Measurements from ENCODE around the gene DDX11. TPM values are rescaled to one million over a fixed set of nuclear protein-coding genes. Genes with fewer than 3 reads are reported as not detected.
"Not testable (repeated sequence)": the region's sequence is repeated elsewhere in the genome, so short reads cannot be mapped to it uniquely, and the experiment has no call there.

The DDX11 gene
- total and polyA plus RNA-seq, 2 donors (not counting 1 experiment from before 2014, with no cell fraction given), result 4.4 to 13.2 TPM

- TF ChIP-seq CTCF (conservative IDR thresholded peaks at IDR 0.05 in 1 of 2, IDR thresholded peaks at IDR 0.05 in 1 of 2; ENCODE audit: low read depth in 1 of 2, low read length in 2 of 2), result no peak
- TF ChIP-seq EZH2 (IDR thresholded peaks at IDR 0.05; ENCODE audit: low read length, missing control alignments), result no peak
These were observed 15.4 kb downstream of the DDX11 start for GRCh38 chr12:31089072-31089471.

GRCh38 chr12:31091629-31092028 is 18.0 kb downstream of the DDX11 start:
- not testable (repeated sequence) for DNase-seq (ENCODE audit: low read depth in 2 of 2); H3K4me2 ChIP-seq (ENCODE audit: extremely low read depth, insufficient read depth, low read length); H3K4me3 ChIP-seq (replicated peaks in 1 of 4; ENCODE audit: control extremely low read depth in 1 of 4, insufficient read depth in 1 of 4, low read depth in 3 of 4, low read length in 4 of 4); H3K4me1 ChIP-seq (ENCODE audit: control insufficient read depth, extremely low read depth, insufficient read depth, low read length); H3K9me3 ChIP-seq (ENCODE audit: control insufficient read depth, insufficient read depth, low read depth, low read length); H2AFZ ChIP-seq (ENCODE audit: low read length); H4K20me1 ChIP-seq (ENCODE audit: control insufficient read depth, extremely low read depth, insufficient read depth, low read length); H3K36me3 ChIP-seq (ENCODE audit: control insufficient read depth, insufficient read depth, low read length); H3K27me3 ChIP-seq (ENCODE audit: control insufficient read depth, insufficient read depth, low read length); H3K9ac ChIP-seq (ENCODE audit: insufficient read depth, low read length); H3K79me2 ChIP-seq (ENCODE audit: control insufficient read depth, insufficient read depth, low read length); H3K27ac ChIP-seq (ENCODE audit: insufficient read depth, low read length)

More at GRCh38 chr12:31089072-31089471, 15.4 kb downstream of the DDX11 start:
- H2AFZ ChIP-seq (ENCODE audit: low read length), result no peak overlapping the region
- H4K20me1 ChIP-seq (ENCODE audit: control insufficient read depth, extremely low read depth, insufficient read depth, low read length), result no peaks in the 10 kb centered on the region
- H3K9me3 ChIP-seq (ENCODE audit: control insufficient read depth, insufficient read depth, low read depth, low read length), result no peaks in the 10 kb centered on the region
- H3K27ac ChIP-seq (ENCODE audit: insufficient read depth, low read length), result no peak overlapping the region
- no peaks in the 10 kb centered on the region for H3K27me3 ChIP-seq (ENCODE audit: control insufficient read depth, insufficient read depth, low read length)
- no peaks in the 10 kb centered on the region for H3K4me1 ChIP-seq (ENCODE audit: control insufficient read depth, extremely low read depth, insufficient read depth, low read length)
- no peak for DNase-seq (ENCODE audit: low read depth in 2 of 2)
- H3K4me2 ChIP-seq (ENCODE audit: extremely low read depth, insufficient read depth, low read length), result no peak overlapping the region
- no peak overlapping the region for H3K9ac ChIP-seq (ENCODE audit: insufficient read depth, low read length)
- no peaks in the 10 kb centered on the region for H3K79me2 ChIP-seq (ENCODE audit: control insufficient read depth, insufficient read depth, low read length)
- no peaks in the 10 kb centered on the region for H3K36me3 ChIP-seq (ENCODE audit: control insufficient read depth, insufficient read depth, low read length)
- H3K4me3 ChIP-seq (replicated peaks in 1 of 4; ENCODE audit: control extremely low read depth in 1 of 4, insufficient read depth in 1 of 4, low read depth in 3 of 4, low read length in 4 of 4), result no peak overlapping the region

- H3K27ac ChIP-seq (ENCODE audit: insufficient read depth, low read length); H3K4me2 ChIP-seq (ENCODE audit: extremely low read depth, insufficient read depth, low read length); H3K4me3 ChIP-seq (replicated peaks in 1 of 4; ENCODE audit: control extremely low read depth in 1 of 4, insufficient read depth in 1 of 4, low read depth in 3 of 4, low read length in 4 of 4); H3K9ac ChIP-seq (ENCODE audit: insufficient read depth, low read length); H4K20me1 ChIP-seq (ENCODE audit: control insufficient read depth, extremely low read depth, insufficient read depth, low read length); H3K4me1 ChIP-seq (ENCODE audit: control insufficient read depth, extremely low read depth, insufficient read depth, low read length); H2AFZ ChIP-seq (ENCODE audit: low read length); H3K27me3 ChIP-seq (ENCODE audit: control insufficient read depth, insufficient read depth, low read length); H3K79me2 ChIP-seq (ENCODE audit: control insufficient read depth, insufficient read depth, low read length); H3K9me3 ChIP-seq (ENCODE audit: control insufficient read depth, insufficient read depth, low read depth, low read length); H3K36me3 ChIP-seq (ENCODE audit: control insufficient read depth, insufficient read depth, low read length); DNase-seq (ENCODE audit: low read depth in 2 of 2): not testable (repeated sequence)
These were observed 19.1 kb downstream of the DDX11 start for GRCh38 chr12:31092718-31093117.

- not testable (repeated sequence) for H3K4me2 ChIP-seq (ENCODE audit: extremely low read depth, insufficient read depth, low read length); H3K9ac ChIP-seq (ENCODE audit: insufficient read depth, low read length); H4K20me1 ChIP-seq (ENCODE audit: control insufficient read depth, extremely low read depth, insufficient read depth, low read length); H2AFZ ChIP-seq (ENCODE audit: low read length); H3K36me3 ChIP-seq (ENCODE audit: control insufficient read depth, insufficient read depth, low read length); H3K4me3 ChIP-seq (replicated peaks in 1 of 4; ENCODE audit: control extremely low read depth in 1 of 4, insufficient read depth in 1 of 4, low read depth in 3 of 4, low read length in 4 of 4); H3K79me2 ChIP-seq (ENCODE audit: control insufficient read depth, insufficient read depth, low read length); DNase-seq (ENCODE audit: low read depth in 2 of 2); H3K4me1 ChIP-seq (ENCODE audit: control insufficient read depth, extremely low read depth, insufficient read depth, low read length); H3K27me3 ChIP-seq (ENCODE audit: control insufficient read depth, insufficient read depth, low read length); H3K9me3 ChIP-seq (ENCODE audit: control insufficient read depth, insufficient read depth, low read depth, low read length); H3K27ac ChIP-seq (ENCODE audit: insufficient read depth, low read length)
These were observed 21.6 kb downstream of the DDX11 start for GRCh38 chr12:31095080-31095860.

GRCh38 chr12:31096251-31097065 is 22.8 kb downstream of the DDX11 start:
- H3K27ac ChIP-seq (ENCODE audit: insufficient read depth, low read length); H2AFZ ChIP-seq (ENCODE audit: low read length); H3K4me1 ChIP-seq (ENCODE audit: control insufficient read depth, extremely low read depth, insufficient read depth, low read length); H3K9me3 ChIP-seq (ENCODE audit: control insufficient read depth, insufficient read depth, low read depth, low read length); H3K27me3 ChIP-seq (ENCODE audit: control insufficient read depth, insufficient read depth, low read length); H4K20me1 ChIP-seq (ENCODE audit: control insufficient read depth, extremely low read depth, insufficient read depth, low read length); H3K4me2 ChIP-seq (ENCODE audit: extremely low read depth, insufficient read depth, low read length); DNase-seq (ENCODE audit: low read depth in 2 of 2); H3K9ac ChIP-seq (ENCODE audit: insufficient read depth, low read length); H3K79me2 ChIP-seq (ENCODE audit: control insufficient read depth, insufficient read depth, low read length); H3K4me3 ChIP-seq (replicated peaks in 1 of 4; ENCODE audit: control extremely low read depth in 1 of 4, insufficient read depth in 1 of 4, low read depth in 3 of 4, low read length in 4 of 4); H3K36me3 ChIP-seq (ENCODE audit: control insufficient read depth, insufficient read depth, low read length): not testable (repeated sequence)

GRCh38 chr12:31097819-31098218 is 24.2 kb downstream of the DDX11 start:
- not testable (repeated sequence) for H3K4me1 ChIP-seq (ENCODE audit: control insufficient read depth, extremely low read depth, insufficient read depth, low read length); DNase-seq (ENCODE audit: low read depth in 2 of 2); H3K9ac ChIP-seq (ENCODE audit: insufficient read depth, low read length); H4K20me1 ChIP-seq (ENCODE audit: control insufficient read depth, extremely low read depth, insufficient read depth, low read length); H3K4me3 ChIP-seq (replicated peaks in 1 of 4; ENCODE audit: control extremely low read depth in 1 of 4, insufficient read depth in 1 of 4, low read depth in 3 of 4, low read length in 4 of 4); H3K27me3 ChIP-seq (ENCODE audit: control insufficient read depth, insufficient read depth, low read length); H3K27ac ChIP-seq (ENCODE audit: insufficient read depth, low read length); H3K4me2 ChIP-seq (ENCODE audit: extremely low read depth, insufficient read depth, low read length); H3K36me3 ChIP-seq (ENCODE audit: control insufficient read depth, insufficient read depth, low read length); H3K79me2 ChIP-seq (ENCODE audit: control insufficient read depth, insufficient read depth, low read length); H2AFZ ChIP-seq (ENCODE audit: low read length); H3K9me3 ChIP-seq (ENCODE audit: control insufficient read depth, insufficient read depth, low read depth, low read length)

Measured in fibroblast of lung (primary cell).